SU-DHL-6 (cell line): ENCODE results near the gene MPHOSPH8.

Experiments
- EZH2phosphoT487 ChIP-seq: fragments of 200-600 bp; sonication (generic), shearing (Covaris generic); conservative IDR thresholded peaks from 2 replicates; pipeline ENCODE4 v1.6.1; 2018; ENCODE audit warnings: mild to moderate bottlenecking, antibody characterized with exemption, low read length, moderate library complexity, mixed read lengths
- TF ChIP-seq, protein P1 (sequence below): fragments of 200-600 bp; sonication (generic); IDR thresholded peaks from one replicate; pipeline ENCODE4 v1.5.1; 2017; ENCODE audit warnings: antibody characterized with exemption, mild to moderate bottlenecking, low read length, moderate library complexity; ENCODE audit not compliant: insufficient read depth, poor library complexity, severe bottlenecking

DNA sequence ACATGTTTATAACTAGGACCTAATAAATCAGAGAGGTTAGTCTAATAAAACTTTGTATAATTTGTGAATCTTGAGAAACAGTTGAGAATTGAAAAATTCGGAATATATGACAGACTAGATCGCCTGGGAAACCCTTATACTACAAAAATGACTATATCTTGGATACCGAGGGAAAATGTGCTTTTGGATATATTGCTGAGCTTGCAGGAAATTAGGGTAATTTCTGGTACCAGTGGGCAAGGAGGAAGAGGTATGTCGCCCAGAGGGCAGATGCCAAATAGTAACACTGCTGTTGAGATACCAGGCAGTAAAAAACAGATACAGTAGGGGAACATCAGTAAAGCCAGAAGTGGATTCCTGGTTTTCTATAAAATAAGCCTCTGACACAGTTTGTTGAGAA, 17.3 kb downstream of the MPHOSPH8 start:
- TF ChIP-seq, protein P1, sequence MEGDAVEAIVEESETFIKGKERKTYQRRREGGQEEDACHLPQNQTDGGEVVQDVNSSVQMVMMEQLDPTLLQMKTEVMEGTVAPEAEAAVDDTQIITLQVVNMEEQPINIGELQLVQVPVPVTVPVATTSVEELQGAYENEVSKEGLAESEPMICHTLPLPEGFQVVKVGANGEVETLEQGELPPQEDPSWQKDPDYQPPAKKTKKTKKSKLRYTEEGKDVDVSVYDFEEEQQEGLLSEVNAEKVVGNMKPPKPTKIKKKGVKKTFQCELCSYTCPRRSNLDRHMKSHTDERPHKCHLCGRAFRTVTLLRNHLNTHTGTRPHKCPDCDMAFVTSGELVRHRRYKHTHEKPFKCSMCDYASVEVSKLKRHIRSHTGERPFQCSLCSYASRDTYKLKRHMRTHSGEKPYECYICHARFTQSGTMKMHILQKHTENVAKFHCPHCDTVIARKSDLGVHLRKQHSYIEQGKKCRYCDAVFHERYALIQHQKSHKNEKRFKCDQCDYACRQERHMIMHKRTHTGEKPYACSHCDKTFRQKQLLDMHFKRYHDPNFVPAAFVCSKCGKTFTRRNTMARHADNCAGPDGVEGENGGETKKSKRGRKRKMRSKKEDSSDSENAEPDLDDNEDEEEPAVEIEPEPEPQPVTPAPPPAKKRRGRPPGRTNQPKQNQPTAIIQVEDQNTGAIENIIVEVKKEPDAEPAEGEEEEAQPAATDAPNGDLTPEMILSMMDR = no peak
- no peak for TF ChIP-seq EZH2phosphoT487
